ENCODE results near the gene UBAP2L. TPM values are rescaled to one million over a fixed set of nuclear protein-coding genes. Genes with fewer than 3 reads are reported as not detected.

UBAP2L gene
- total and polyA plus RNA-seq, 9 of the 15 experiments (the other 6 are each of a cell fraction or from before 2014, with no cell fraction given): 75.0 to 245 (median 119) TPM

DNA sequence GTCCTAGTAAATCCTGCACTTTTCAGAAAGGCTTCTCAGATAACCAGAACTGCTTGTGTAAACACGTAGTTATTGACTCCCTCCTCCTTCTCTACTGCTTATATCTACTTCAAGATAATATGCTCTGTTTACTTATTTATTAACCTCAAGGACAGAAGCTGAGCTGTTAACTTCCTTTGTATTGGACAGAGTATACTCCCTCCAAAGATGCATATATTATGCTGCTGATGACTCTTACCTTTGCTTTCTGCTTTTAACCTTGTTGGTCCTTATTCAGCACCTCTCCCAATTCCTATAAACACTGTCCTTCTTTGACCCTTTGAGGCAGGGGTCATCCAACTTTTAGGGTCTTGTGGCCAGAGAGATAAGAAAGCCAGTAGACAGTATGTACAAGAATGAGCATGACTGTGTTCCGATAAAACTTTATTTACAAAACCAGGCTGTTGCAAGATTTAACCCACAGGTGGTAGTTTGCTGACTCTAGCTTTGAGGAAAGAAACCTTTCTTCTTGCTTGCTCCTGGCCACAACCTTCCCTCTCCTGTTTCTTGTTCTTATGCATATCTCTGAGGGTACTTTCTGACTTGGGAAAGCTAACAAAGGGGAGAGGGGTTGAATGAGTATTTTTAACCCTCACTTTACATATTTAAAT is 33.8 kb upstream of the UBAP2L start (continued):
- TF ChIP-seq, protein P1, sequence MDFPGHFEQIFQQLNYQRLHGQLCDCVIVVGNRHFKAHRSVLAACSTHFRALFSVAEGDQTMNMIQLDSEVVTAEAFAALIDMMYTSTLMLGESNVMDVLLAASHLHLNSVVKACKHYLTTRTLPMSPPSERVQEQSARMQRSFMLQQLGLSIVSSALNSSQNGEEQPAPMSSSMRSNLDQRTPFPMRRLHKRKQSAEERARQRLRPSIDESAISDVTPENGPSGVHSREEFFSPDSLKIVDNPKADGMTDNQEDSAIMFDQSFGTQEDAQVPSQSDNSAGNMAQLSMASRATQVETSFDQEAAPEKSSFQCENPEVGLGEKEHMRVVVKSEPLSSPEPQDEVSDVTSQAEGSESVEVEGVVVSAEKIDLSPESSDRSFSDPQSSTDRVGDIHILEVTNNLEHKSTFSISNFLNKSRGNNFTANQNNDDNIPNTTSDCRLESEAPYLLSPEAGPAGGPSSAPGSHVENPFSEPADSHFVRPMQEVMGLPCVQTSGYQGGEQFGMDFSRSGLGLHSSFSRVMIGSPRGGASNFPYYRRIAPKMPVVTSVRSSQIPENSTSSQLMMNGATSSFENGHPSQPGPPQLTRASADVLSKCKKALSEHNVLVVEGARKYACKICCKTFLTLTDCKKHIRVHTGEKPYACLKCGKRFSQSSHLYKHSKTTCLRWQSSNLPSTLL (IDR thresholded peaks at IDR 0.05): no peak
- TF ChIP-seq CBFB (CRISPR knock-in tag; IDR thresholded peaks at IDR 0.05) (no peak), NFE2L1 (tag; IDR thresholded peaks at IDR 0.05; ENCODE audit: borderline replicate concordance, low read depth) (no peak), CBX2 (IDR thresholded peaks at IDR 0.05; ENCODE audit: insufficient read depth, low read length, poor library complexity, severe bottlenecking) (no peak), SETDB1 (IDR thresholded peaks at IDR 0.05; ENCODE audit: low read length) (no peak), FOSL1 (tag; conservative IDR thresholded peaks at IDR 0.05) (peak; percentile 71), ESRRA (IDR thresholded peaks at IDR 0.05; ENCODE audit: borderline replicate concordance, low read depth) (peak; percentile 94), POLR2B (IDR thresholded peaks at IDR 0.05; ENCODE audit: low read depth, partially characterized antibody) (no peak), ZNF75A (CRISPR knock-in tag; IDR thresholded peaks at IDR 0.05) (no peak), RBM15 (IDR thresholded peaks at IDR 0.05; ENCODE audit: insufficient read depth, low read length) (no peak), CBX3 (IDR thresholded peaks at IDR 0.05; ENCODE audit: borderline replicate concordance in 1 of 2, low read length in 2 of 2) (peak in 1 of 2 experiments; percentile 85; a peak in 2 of 3 replicates), GTF2F1 (IDR thresholded peaks at IDR 0.05; ENCODE audit: low read depth, low read length) (no peak), TSC22D4 (tag; IDR thresholded peaks at IDR 0.05) (no peak), THRAP3 (IDR thresholded peaks at IDR 0.05; ENCODE audit: borderline replicate concordance) (no peak), ZNF133 (CRISPR knock-in tag; IDR thresholded peaks at IDR 0.05) (no peak), POU5F1 (IDR thresholded peaks at IDR 0.05; ENCODE audit: borderline replicate concordance, low read depth, low read length, partially characterized antibody) (no peak), CBFA2T3 (IDR thresholded peaks at IDR 0.05) (peak; percentile 91), ZNF175 (CRISPR knock-in tag; IDR thresholded peaks at IDR 0.05; ENCODE audit: low read depth) (no peak), PHB2 (IDR thresholded peaks at IDR 0.05; ENCODE audit: low read depth) (peak; percentile 55; the same call in 1 of the 2 replicates), SLC30A9 (CRISPR knock-in tag; IDR thresholded peaks at IDR 0.05) (no peak)
- TF ChIP-seq, protein P2, sequence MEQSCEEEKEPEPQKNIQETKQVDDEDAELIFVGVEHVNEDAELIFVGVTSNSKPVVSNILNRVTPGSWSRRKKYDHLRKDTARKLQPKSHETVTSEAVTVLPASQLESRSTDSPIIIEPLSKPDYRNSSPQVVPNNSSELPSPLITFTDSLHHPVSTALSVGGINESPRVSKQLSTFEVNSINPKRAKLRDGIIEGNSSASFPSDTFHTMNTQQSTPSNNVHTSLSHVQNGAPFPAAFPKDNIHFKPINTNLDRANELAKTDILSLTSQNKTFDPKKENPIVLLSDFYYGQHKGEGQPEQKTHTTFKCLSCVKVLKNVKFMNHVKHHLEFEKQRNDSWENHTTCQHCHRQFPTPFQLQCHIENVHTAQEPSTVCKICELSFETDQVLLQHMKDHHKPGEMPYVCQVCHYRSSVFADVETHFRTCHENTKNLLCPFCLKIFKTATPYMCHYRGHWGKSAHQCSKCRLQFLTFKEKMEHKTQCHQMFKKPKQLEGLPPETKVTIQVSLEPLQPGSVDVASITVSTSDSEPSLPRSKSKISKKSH (CRISPR knock-in tag; IDR thresholded peaks at IDR 0.05): no peak
- TF ChIP-seq, protein P3, sequence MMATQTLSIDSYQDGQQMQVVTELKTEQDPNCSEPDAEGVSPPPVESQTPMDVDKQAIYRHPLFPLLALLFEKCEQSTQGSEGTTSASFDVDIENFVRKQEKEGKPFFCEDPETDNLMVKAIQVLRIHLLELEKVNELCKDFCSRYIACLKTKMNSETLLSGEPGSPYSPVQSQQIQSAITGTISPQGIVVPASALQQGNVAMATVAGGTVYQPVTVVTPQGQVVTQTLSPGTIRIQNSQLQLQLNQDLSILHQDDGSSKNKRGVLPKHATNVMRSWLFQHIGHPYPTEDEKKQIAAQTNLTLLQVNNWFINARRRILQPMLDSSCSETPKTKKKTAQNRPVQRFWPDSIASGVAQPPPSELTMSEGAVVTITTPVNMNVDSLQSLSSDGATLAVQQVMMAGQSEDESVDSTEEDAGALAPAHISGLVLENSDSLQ (IDR thresholded peaks at IDR 0.05): 0 out of 2 replicates have a peak, but pooled peaks have one; percentile 29
- TF ChIP-seq, protein P4, sequence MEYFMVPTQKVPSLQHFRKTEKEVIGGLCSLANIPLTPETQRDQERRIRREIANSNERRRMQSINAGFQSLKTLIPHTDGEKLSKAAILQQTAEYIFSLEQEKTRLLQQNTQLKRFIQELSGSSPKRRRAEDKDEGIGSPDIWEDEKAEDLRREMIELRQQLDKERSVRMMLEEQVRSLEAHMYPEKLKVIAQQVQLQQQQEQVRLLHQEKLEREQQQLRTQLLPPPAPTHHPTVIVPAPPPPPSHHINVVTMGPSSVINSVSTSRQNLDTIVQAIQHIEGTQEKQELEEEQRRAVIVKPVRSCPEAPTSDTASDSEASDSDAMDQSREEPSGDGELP (CRISPR knock-in tag; IDR thresholded peaks at IDR 0.05; ENCODE audit: borderline replicate concordance): no peak
